Measurements from ENCODE around the gene ADAMTS20. TPM values are rescaled to one million over a fixed set of nuclear protein-coding genes. Genes with fewer than 3 reads are reported as not detected.

The ADAMTS20 gene
- total and polyA plus RNA-seq, 2 donors (not counting 3 experiments of a cell fraction or from before 2014, with no cell fraction given) = not detected

GRCh38 chr12:43590307-43590706, 38.3 kb upstream of the ADAMTS20 start:
- FAIRE-seq (no peak), DNase-seq (ENCODE audit: low read depth, low spot score) (no peak)
- H3K4me2 ChIP-seq (ENCODE audit: insufficient read depth, low read length) = no peak overlapping the region
- H3K9me3 ChIP-seq (replicated peaks; ENCODE audit: control insufficient read depth, insufficient read depth, low read length) = no peaks in the 10 kb centered on the region
- H2AFZ ChIP-seq (ENCODE audit: low read depth, low read length) = no peak overlapping the region
- no peaks in the 10 kb centered on the region for H3K79me2 ChIP-seq (ENCODE audit: control insufficient read depth, insufficient read depth, low read length)
- H3K4me1 ChIP-seq (ENCODE audit: control insufficient read depth, extremely low read depth, insufficient read depth, low read length) = no peaks in the 10 kb centered on the region
- TF ChIP-seq POLR2A (IDR thresholded peaks at IDR 0.05; ENCODE audit: low read depth, low read length) (no peak), JUN (IDR thresholded peaks at IDR 0.05; ENCODE audit: borderline replicate concordance, insufficient read depth, insufficient read length, low read depth) (no peak), MAX (IDR thresholded peaks at IDR 0.05; ENCODE audit: insufficient read depth, insufficient read length) (no peak), FOS (IDR thresholded peaks at IDR 0.05; ENCODE audit: borderline replicate concordance, insufficient read depth, low read length) (no peak), POLR2AphosphoS5 (IDR thresholded peaks at IDR 0.05; ENCODE audit: insufficient read depth, low read depth, low read length) (no peak)
- no peaks in the 10 kb centered on the region for H4K20me1 ChIP-seq (replicated peaks; ENCODE audit: control insufficient read depth, extremely low read depth, insufficient read depth, low read length)
- intact Hi-C loops (cut with micrococcal nuclease) (loop anchor here (10.0 kb wide), 1 partner anchor 46 kb away; no protein-coding TSS in a partner anchor), dilution Hi-C loops (cut with MboI; ENCODE audit: extremely low pct_ligation_motif_present, low sequenced_read_pairs) (no loop called here)
- no peaks in the 10 kb centered on the region for H3K27me3 ChIP-seq (ENCODE audit: control insufficient read depth in 2 of 2, insufficient read depth in 2 of 2, low read length in 2 of 2)
- no peak overlapping the region for H3K4me3 ChIP-seq (replicated peaks in 1 of 3; ENCODE audit: insufficient read depth in 1 of 3, low read depth in 1 of 3, low read length in 3 of 3)
- no peaks in the 10 kb centered on the region for H3K36me3 ChIP-seq (ENCODE audit: control insufficient read depth in 2 of 2, extremely low read depth in 1 of 2, insufficient read depth in 2 of 2, low read length in 2 of 2)
- no peaks in the 10 kb centered on the region for H3K9me1 ChIP-seq (replicated peaks; ENCODE audit: control insufficient read depth, extremely low read depth, insufficient read depth, low read length)
- no peak overlapping the region for H3K27ac ChIP-seq (ENCODE audit: insufficient read depth, low read depth, low read length)
- H3K9ac ChIP-seq (replicated peaks; ENCODE audit: extremely low read depth, insufficient read depth, low read length) = no peak overlapping the region
- BruUV-seq (replicated peaks) = no TSS peak
- ChIA-PET POLR2A (no interaction called here), CTCF (interaction anchor here (1.1 kb wide), 1 partner anchor 60 kb away, joined by 3 read pairs; no protein-coding TSS in a partner anchor)

GRCh38 chr12:43586646-43587245, 34.7 kb upstream of the ADAMTS20 start:
- FAIRE-seq (no peak), DNase-seq (ENCODE audit: low read depth, low spot score) (no peak)
- Histone ChIP-seq H3K4me3 (replicated peaks in 1 of 3; ENCODE audit: insufficient read depth in 1 of 3, low read depth in 1 of 3, low read length in 3 of 3) (no peak overlapping the region), H2AFZ (ENCODE audit: low read depth, low read length) (no peak overlapping the region), H3K36me3 (ENCODE audit: control insufficient read depth in 2 of 2, extremely low read depth in 1 of 2, insufficient read depth in 2 of 2, low read length in 2 of 2) (no peaks in the 10 kb centered on the region), H3K27ac (ENCODE audit: insufficient read depth, low read depth, low read length) (no peak overlapping the region), H3K4me1 (ENCODE audit: control insufficient read depth, extremely low read depth, insufficient read depth, low read length) (no peaks in the 10 kb centered on the region), H4K20me1 (replicated peaks; ENCODE audit: control insufficient read depth, extremely low read depth, insufficient read depth, low read length) (no peaks in the 10 kb centered on the region), H3K27me3 (ENCODE audit: control insufficient read depth in 2 of 2, insufficient read depth in 2 of 2, low read length in 2 of 2) (no peaks in the 10 kb centered on the region), H3K9me1 (replicated peaks; ENCODE audit: control insufficient read depth, extremely low read depth, insufficient read depth, low read length) (no peaks in the 10 kb centered on the region), H3K79me2 (ENCODE audit: control insufficient read depth, insufficient read depth, low read length) (no peaks in the 10 kb centered on the region), H3K9ac (replicated peaks; ENCODE audit: extremely low read depth, insufficient read depth, low read length) (no peak overlapping the region), H3K9me3 (replicated peaks; ENCODE audit: control insufficient read depth, insufficient read depth, low read length) (no peaks in the 10 kb centered on the region), H3K4me2 (ENCODE audit: insufficient read depth, low read length) (no peak overlapping the region)
- ChIA-PET CTCF (no interaction called here), POLR2A (no interaction called here)
- intact Hi-C loops (cut with micrococcal nuclease) (no loop called here), dilution Hi-C loops (cut with MboI; ENCODE audit: extremely low pct_ligation_motif_present, low sequenced_read_pairs) (no loop called here)
- TF ChIP-seq POLR2AphosphoS5 (IDR thresholded peaks at IDR 0.05; ENCODE audit: insufficient read depth, low read depth, low read length) (no peak), MYC (IDR thresholded peaks at IDR 0.05; ENCODE audit: low read depth, low read length) (no peak), POLR2A (IDR thresholded peaks at IDR 0.05; ENCODE audit: low read depth, low read length) (no peak), CTCF (IDR thresholded peaks at IDR 0.05; ENCODE audit: extremely low read depth in 1 of 2, insufficient read depth in 1 of 2, low read depth in 1 of 2, low read length in 2 of 2) (no peak), FOS (IDR thresholded peaks at IDR 0.05; ENCODE audit: borderline replicate concordance, insufficient read depth, low read length) (no peak), GATA2 (IDR thresholded peaks at IDR 0.05; ENCODE audit: insufficient read depth, insufficient read length, low read depth, low read length) (no peak), MAX (IDR thresholded peaks at IDR 0.05; ENCODE audit: insufficient read depth, insufficient read length) (no peak), JUN (IDR thresholded peaks at IDR 0.05; ENCODE audit: borderline replicate concordance, insufficient read depth, insufficient read length, low read depth) (no peak), EZH2 (IDR thresholded peaks at IDR 0.05; ENCODE audit: borderline replicate concordance, low read depth, low read length, severe bottlenecking) (no peak)
- no TSS peak for BruUV-seq (replicated peaks)
